Stimulated activated CD4-positive, alpha-beta T cell treated with anti-CD3 and anti-CD28 coated beads, Interleukin-2, amount 100 ng/mL, for 4 hours (primary cell): ENCODE data around the gene CCDC141.

Experiments used
- DNase-seq: peaks from one replicate; pipeline ENCODE4 v3.0.0-alpha.2; 2020; ENCODE audit warnings: low read depth

The CCDC141 gene

DNA sequence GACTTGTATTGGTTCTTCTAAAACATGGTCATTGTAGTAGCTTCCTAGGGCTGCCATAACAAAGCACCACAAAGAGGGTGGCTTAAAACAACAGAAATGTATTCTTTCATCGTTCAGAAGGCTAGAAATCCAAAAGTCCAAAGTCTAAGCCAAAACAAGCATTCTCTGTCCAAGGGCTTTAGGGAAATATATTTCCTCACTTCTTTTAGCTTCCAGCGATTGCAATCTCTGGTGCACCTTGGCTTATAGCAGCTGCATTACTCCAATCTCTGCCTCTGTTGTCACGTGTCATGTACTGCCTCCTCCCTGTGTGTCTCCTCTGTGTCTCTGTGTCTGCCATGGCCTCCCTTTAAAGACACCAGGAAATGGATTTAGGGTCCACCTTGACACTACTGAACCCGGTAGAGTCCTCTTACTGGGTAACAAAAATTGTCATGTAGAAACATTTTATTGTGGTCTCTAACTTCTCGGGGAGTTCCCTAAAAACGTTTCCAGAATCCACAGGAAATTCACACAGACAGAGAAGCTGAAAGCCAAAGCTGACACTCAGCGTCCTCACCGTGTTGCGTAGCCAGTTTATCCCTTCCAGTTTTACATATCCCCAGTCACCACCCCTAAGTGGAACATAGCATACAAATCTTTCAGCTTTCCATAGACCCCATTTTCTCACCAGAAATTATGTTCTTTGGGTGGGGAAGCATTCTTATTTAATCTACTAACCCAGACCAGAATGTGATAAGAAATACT is 222.0 kb downstream of the CCDC141 start:
- DNase-seq = no peak

DNA sequence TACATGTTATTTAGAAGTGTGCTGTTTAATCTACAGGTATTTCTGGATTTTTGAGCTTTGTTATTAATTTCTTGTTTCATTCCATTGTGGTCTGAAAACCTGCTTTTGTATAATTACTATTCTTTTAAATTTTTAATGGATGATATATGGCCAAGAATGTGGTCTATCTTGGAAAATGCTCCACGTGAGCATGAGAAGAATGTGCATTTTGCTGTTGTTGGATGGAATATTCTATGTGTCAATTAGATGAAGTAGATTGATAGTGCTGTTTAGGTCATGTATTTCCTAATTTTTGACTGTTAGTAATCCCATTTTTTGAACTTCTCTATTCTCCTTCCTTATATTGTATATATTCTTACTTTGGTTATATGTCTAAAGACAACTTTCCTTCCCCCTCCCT is 222.8 kb downstream of the CCDC141 start:
- no peak for DNase-seq

GRCh38 chr2:178825183-178825582 is 224.8 kb downstream of the CCDC141 start:
- no peak for DNase-seq

DNA sequence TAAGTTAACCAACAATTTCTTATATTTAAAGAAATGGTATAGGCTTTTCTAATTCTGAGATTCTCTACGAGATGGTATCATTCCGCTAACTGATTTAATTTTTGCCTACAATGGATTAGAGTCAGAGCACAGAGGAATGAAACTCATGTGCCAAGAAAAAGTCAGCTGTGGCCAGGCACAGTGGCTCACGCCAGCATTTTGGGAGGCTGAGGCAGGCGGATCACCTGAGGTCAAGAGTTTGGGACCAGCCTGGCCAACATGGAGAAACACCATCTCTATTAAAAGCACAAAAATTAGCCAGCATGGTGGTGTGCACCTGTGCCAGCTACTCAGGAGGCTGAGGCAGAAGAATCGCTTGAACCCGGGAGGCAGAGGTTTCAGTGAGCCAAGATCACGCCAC is 225.8 kb downstream of the CCDC141 start:
- DNase-seq = no peak

DNA sequence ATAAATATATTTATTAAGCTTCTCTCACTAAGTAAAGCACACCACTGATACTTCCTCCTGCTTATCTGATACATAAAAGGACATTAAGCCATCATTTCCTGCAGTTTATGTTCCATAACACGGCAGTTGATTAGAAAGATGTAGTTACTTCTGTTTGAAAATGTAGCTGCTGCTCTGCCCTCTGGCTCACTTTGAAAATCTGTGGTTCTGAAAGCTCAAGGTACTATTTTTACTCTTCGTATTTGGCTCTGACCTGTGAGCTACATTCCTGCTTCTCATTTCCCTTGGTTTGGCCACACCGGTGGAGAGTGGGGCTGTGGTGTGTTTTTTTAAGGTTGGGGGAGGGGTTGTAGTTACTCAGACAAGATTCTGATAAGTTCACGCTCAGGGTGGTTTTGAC is 229.9 kb downstream of the CCDC141 start:
- no peak for DNase-seq

DNA sequence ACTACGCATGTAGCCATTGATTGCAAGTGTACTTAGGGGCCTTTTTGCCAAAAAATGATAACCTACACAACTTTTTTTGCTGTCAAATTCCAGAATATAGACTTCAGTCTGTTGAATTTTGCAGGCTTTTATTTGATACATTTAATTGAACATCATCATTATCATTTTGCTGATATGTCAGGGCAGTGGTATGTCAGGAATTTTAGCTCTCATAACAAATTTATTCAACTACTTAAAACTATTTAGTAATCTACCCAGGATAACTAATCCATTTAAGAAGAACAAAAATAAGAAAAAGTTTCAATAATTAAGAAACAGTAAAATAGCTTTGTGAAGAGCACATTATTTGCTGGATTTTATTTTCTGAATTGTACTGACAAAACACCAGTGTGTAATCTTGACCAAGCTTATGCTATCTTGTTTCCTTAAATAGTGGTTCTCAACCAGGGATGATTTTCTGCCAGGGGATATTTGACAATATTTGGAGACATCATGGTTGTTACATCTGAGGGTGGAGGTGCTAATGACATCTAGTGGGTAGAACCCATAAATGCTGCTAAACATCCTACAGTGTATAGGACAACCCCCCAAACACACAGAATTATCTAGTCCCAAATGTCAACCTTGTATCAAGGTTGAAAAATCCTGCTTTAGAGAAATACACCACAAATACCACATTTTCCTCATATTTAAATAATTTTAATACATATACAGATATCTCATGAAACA is 230.6 kb downstream of the CCDC141 start:
- no peak for DNase-seq

DNA sequence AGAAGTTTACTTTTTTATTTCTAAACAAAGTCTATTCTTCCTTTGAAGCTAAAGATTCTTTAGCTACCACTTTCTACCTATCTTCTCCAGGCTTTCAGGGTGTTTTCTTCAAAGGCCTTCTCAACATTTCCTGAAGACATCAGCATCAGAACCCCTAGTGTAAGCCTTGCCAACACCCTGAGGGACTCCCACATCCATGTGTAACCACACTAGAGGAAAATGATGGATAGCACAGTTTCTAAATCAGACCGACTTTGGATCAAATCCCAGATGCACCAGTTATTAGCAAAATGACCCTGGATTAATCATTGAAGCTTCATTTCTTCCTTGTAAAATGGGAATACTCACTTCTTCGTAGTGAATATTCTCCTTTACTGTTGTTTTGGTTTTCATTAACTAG is 238.0 kb downstream of the CCDC141 start:
- no peak for DNase-seq

DNA sequence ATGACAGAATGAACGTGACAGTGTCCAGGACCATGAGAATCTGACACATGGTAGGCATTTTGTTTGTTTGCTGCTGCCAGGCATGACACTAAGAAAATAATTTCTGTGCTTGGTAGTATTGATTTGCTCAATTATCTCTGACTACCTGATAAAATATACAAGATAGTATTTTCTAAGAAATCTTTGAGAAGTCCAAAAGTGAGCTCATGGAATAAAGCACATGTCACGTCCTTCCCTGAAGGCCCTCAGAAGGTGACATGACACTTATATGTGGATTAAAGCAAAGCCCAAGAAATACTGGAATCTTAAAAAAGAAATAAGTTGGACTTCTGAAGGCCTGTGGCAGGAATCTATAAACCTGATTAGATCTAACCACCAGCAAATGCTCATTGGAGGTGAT is 238.9 kb downstream of the CCDC141 start:
- DNase-seq = no peak

DNA sequence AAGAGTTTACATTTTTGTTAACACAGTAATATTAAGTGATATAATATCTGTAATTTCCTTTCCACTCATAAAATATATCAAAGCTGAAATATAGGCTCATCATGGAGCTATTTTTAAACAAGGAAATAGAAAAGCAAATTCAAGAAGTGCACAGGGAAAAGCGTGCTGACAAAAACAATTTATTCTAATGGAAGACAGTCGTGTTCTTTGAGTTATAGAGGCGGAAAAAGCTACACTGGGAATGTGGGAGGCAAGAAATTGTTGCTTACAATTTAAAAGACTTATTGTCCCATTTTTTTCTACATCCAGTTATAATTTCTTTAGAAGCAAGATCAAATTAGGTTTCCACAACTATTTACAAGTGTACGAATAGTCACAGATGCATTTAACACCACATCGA is 239.5 kb downstream of the CCDC141 start:
- no peak for DNase-seq

DNA sequence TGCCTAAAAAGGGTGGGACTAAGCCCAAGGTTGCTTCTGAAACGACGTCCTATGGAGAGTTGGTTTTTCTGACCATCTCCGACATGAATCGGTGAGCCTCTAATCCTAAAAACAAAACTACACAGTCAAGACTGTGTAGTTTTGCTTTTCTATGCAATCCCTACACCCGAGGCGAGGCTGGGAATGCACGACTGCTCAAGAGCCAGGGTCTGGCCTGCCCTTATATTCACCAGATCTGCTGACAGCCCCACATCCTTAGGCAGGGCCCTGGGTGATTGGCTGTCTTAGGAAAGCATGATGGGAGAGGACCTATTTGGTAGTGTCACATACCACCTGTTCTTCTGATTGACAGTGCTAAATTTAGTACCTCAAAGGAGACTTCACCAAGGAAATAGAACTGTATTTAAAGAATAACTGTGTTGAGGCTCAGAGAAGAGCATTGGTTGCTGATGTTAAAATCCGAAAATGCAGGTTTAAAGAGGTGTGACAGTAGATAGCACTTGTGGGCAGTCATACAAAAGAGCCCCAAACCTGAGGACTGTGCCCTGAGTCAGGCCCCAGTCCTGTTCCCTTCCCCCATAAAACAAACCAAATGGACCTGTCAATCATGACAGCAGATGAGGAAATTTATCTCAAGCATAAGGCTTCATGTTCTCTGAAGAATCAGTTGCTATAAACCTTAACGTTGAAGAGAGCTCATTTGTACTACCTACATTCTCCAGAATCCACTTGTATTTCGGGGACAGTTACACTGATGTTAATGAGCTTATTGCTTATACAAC is 242.5 kb downstream of the CCDC141 start, which contains the start of gene TTN:
Gene TTN, minus strand, starts transcription at position 197 of the 782 bp plus-strand sequence. CDS start 2,781 bp downstream, outside the sequence.
- no peak for DNase-seq

DNA sequence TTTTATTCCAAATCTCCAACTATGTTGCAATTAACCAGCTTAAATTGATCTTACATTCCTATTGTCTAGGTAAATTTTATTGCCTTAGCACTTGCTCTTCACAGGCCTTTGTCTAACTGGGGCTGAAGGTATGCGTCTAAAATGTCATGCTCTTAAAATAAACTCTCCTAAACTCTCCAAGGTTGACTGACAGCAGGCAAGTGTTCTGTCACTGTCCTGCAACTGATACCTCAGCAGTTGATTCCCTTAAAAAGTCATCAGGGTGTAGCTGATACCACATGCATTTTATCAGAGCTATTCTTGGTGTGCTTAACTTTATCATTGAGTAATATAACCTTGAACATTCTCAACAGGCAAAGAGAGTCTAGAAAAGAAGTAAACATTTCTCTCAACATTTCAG is 243.4 kb downstream of the CCDC141 start:
- no peak for DNase-seq

- DNase-seq = no peak
Observed at GRCh38 chr2:178805457-178805856, 244.5 kb downstream of the CCDC141 start.

DNA sequence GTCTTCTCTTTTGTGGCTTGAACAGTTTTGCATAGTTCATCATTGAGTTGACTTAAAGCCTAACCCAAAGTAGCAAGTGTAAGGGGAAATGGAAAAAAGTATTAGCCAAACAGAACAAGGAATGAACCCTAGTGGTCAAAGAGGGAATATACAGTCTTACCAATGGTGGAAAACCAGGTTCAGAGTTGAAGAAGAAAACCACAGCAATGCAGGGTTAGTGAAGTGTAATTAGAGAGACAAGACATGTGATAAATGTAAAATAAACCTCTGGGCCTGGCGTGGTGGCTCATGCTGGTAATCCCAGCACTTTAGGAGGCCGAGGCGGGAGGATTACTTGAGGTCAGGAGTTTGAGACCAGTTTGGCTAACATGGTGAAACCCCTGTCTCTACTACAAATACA is 245.1 kb downstream of the CCDC141 start:
- DNase-seq = no peak

DNA sequence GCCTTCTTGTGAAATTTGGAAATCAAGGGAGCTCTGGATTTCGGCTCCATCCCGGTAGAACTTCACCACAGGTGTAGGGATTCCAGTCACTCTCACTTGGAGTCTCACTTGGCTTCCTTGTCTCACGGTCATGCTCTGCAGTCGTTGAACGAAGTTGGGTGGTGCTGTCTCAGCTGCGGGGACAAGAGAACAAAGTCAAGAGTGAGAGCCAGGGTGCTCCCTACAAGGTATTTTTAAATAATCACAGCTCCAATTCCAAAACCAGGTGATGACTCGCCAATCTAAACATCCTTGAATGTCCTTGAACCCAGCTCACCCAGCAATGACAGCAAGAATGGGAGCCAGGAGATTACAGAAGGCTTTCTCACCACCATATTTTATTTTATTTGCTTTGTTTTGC is 249.4 kb downstream of the CCDC141 start:
- DNase-seq = no peak

DNA sequence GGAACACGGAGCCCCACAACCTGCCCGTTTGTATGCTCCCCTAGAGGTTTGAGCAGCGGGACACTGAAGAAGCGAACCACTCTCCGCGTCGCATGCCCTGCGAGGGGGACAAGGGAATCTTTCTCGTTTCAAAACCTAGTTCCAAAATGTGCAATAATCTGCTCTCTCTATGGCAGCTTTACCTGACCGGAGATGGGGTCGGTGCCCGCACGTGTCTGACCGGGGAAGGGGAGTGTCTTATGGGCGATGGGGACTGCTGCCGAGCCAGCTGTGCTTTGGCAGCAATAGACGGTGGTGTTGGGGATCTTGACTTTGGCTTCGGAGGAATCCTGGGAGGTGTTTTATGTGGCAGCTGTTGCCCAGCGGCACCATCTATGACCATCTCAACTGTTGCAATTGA is 250.6 kb downstream of the CCDC141 start:
- no peak for DNase-seq

DNA sequence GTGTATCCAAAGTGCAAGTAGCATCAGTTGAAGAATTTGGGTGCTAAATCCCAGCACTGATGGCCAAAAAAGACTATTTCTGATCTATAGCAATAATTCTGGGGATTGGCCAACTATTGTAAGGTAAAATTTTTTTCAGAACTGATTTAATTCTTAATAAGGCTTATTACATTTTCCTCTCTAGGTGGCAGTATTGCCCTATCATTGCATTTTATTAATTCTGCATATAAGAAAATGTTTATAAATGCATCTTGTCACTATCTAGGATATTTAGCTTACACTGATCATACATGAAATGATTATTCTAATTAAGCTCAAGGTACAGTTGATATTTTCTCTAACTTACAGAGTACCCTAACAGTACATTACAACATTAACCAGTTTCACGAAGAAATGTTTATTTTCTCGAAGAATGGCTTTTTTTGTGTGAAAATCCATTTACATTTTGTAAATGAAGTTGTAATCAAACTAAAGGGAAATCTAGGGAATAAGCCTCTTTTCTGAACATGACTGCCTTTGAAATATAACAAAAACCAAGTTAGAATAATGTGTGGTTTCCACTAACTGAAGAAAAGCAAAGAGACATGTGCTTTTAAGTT is 253.8 kb downstream of the CCDC141 start:
- no peak for DNase-seq

GRCh38 chr2:178787934-178788333 is 262.0 kb downstream of the CCDC141 start:
- no peak for DNase-seq

DNA sequence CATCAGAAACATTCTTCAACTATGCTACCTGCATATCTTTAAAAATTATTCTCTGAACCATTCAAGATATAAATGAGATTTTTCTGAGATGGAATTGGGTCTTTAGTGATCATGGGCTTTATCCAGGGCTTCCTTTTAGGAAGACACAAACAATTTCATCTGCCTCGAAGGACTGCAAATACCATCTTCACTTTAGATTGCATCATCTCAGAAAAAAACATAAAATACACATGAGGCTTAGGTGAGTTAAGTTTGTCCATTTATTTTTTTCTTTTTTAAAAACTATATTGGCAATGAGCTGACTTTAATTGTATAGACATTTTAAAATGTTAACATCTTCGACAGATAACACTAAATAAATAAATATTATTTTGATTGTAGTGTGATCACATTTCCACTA is 262.8 kb downstream of the CCDC141 start:
- no peak for DNase-seq

- no peak for DNase-seq
Observed at GRCh38 chr2:178783889-178784288, 266.0 kb downstream of the CCDC141 start.

- DNase-seq = no peak
Observed at GRCh38 chr2:178782236-178782635, 267.7 kb downstream of the CCDC141 start.
